Endodermal cell (in vitro differentiated cells): ENCODE results near the gene ARMC2. TPM values are rescaled to one million over a fixed set of nuclear protein-coding genes. Genes with fewer than 3 reads are reported as not detected.
"Not testable (repeated sequence)": the region's sequence is repeated elsewhere in the genome, so short reads cannot be mapped to it uniquely, and the experiment has no call there.

Experiments used
- DNase-seq: peaks from one replicate; pipeline ENCODE4 v3.0.0-alpha.2; 2017
- H3K27ac ChIP-seq: 2 replicates; pipeline ENCODE4 v1.5.1; 2013; ENCODE audit warnings: mild to moderate bottlenecking, low read depth, low read length, moderate library complexity
- H3K27me3 ChIP-seq: 2 replicates; pipeline ENCODE4 v1.6.1; 2013; ENCODE audit warnings: mild to moderate bottlenecking, low read length, moderate library complexity; ENCODE audit not compliant: insufficient read depth, control insufficient read depth, poor library complexity, severe bottlenecking
- H3K36me3 ChIP-seq: 2 replicates; pipeline ENCODE4 v1.7.0; 2013; ENCODE audit warnings: mild to moderate bottlenecking, low read length, moderate library complexity; ENCODE audit not compliant: control insufficient read depth, insufficient read depth
- H3K4me1 ChIP-seq: one replicate; pipeline ENCODE4 v1.7.0; 2013; ENCODE audit warnings: low read length; ENCODE audit not compliant: control insufficient read depth, insufficient read depth
- H3K4me3 ChIP-seq: 2 replicates; pipeline ENCODE4 v1.5.1; 2013; ENCODE audit warnings: mild to moderate bottlenecking, low read length, moderate library complexity
- H3K9ac ChIP-seq: 2 replicates; pipeline ENCODE4 v1.6.1; 2013; ENCODE audit warnings: mild to moderate bottlenecking, low read length, moderate library complexity; ENCODE audit not compliant: poor library complexity, severe bottlenecking; ENCODE audit errors: extremely low read depth
- H3K9me3 ChIP-seq: 2 replicates; pipeline ENCODE4 v1.6.1; 2013; ENCODE audit warnings: mild to moderate bottlenecking, low read length, moderate library complexity; ENCODE audit not compliant: control insufficient read depth
- H3K27ac Mint-ChIP-seq: 2 replicates; pipeline ENCODE4 v1.8.0; 2020; ENCODE audit warnings: mixed read lengths
- H3K27me3 Mint-ChIP-seq: 2 replicates; pipeline ENCODE4 v1.8.0; 2021; ENCODE audit warnings: mild to moderate bottlenecking, mixed read lengths; ENCODE audit not compliant: insufficient read depth
- H3K36me3 Mint-ChIP-seq: 2 replicates; pipeline ENCODE4 v1.8.0; 2020; ENCODE audit warnings: low read depth, mixed read lengths
- H3K4me1 Mint-ChIP-seq: 2 replicates; pipeline ENCODE4 v1.8.0; 2020; ENCODE audit warnings: mixed read lengths
- H3K4me3 Mint-ChIP-seq: 2 replicates; pipeline ENCODE4 v1.8.0; 2020; ENCODE audit warnings: mild to moderate bottlenecking, moderate library complexity, mixed read lengths
- H3K9me3 Mint-ChIP-seq: 2 replicates; pipeline ENCODE4 v1.8.0; 2020; ENCODE audit warnings: mild to moderate bottlenecking, mixed read lengths
- WGBS, 2 experiments: methylation state at CpG; one replicate each; pipeline versions ENCODE4 v1.1.5 to v1.1.7; 2013; ENCODE audit warnings: missing lambda C conversion rate in 2 of 2, mixed read lengths in 1 of 2; ENCODE audit not compliant: insufficient coverage in 1 of 2, insufficient read length in 1 of 2; 5-methylcytosine and 5-hydroxymethylcytosine counted together
- total RNA-seq, 2 donors: library from RNA; stranded (reverse); fragmentation: NEBNext Ultra II Directional in 1 of 2; extraction: Animal tissue kit (Norgen Biotek cat#: 25700) in 1 of 2; gene quantifications; 2 replicates in 1 of 2; 3 replicates in 1 of 2; pipeline ENCODE4 v1.2.1, GENCODE V29; 2021
- TF ChIP-seq, protein P1 (sequence below): fragments of 200-600 bp; sonication (generic); conservative IDR thresholded peaks from 2 replicates; pipeline ENCODE4 v1.5.0; 2021; ENCODE audit warnings: antibody characterized with exemption, mild to moderate bottlenecking

ARMC2 gene
- total RNA-seq, 2 donors from 2014 or later, result 7.1 to 8.3 TPM

DNA sequence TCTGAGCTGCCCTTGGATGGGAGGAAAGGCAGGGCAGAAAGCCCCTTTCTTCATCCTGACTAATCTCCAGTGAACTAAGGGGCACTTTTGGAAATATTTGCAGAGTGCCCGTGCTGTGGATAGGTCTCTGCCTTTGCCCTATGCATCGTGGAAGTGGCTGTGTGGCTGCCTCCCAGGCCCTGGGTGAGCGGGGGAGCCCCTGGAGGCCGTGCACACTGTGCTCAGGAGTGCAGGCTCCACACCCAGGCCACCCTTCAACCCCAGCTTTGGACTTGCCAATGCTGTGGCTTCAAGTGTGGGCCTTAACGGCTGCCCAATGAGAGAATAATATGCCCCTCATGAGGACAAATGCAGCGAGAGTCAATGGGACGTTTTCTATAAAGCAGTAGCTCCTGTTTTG lies 36.7 kb upstream of the ARMC2 start:
- DNase-seq, result no peak
- 84 to 85% methylated on average over 6 to 7 of the region's 7 CpGs for WGBS, 2 experiments
- no peaks in the 10 kb centered on the region for H3K36me3 ChIP-seq
- H3K4me3 ChIP-seq, result no peak overlapping the region
- no peaks in the 10 kb centered on the region for H3K27me3 Mint-ChIP-seq
- H3K9me3 Mint-ChIP-seq, result peaks cover 16% of the 10 kb centered on the region
- H3K9me3 ChIP-seq, result no peaks in the 10 kb centered on the region
- TF ChIP-seq, protein P1, sequence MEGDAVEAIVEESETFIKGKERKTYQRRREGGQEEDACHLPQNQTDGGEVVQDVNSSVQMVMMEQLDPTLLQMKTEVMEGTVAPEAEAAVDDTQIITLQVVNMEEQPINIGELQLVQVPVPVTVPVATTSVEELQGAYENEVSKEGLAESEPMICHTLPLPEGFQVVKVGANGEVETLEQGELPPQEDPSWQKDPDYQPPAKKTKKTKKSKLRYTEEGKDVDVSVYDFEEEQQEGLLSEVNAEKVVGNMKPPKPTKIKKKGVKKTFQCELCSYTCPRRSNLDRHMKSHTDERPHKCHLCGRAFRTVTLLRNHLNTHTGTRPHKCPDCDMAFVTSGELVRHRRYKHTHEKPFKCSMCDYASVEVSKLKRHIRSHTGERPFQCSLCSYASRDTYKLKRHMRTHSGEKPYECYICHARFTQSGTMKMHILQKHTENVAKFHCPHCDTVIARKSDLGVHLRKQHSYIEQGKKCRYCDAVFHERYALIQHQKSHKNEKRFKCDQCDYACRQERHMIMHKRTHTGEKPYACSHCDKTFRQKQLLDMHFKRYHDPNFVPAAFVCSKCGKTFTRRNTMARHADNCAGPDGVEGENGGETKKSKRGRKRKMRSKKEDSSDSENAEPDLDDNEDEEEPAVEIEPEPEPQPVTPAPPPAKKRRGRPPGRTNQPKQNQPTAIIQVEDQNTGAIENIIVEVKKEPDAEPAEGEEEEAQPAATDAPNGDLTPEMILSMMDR, result no peak
- H3K36me3 Mint-ChIP-seq, result no peaks in the 10 kb centered on the region
- H3K27me3 ChIP-seq, result no peaks in the 10 kb centered on the region
- H3K4me3 Mint-ChIP-seq, result no peak overlapping the region
- H3K4me1 ChIP-seq, result no peaks in the 10 kb centered on the region
- no peaks in the 10 kb centered on the region for H3K4me1 Mint-ChIP-seq
- H3K27ac ChIP-seq, result no peak overlapping the region
- no peak overlapping the region for H3K9ac ChIP-seq
- H3K27ac Mint-ChIP-seq, result no peak overlapping the region

DNA sequence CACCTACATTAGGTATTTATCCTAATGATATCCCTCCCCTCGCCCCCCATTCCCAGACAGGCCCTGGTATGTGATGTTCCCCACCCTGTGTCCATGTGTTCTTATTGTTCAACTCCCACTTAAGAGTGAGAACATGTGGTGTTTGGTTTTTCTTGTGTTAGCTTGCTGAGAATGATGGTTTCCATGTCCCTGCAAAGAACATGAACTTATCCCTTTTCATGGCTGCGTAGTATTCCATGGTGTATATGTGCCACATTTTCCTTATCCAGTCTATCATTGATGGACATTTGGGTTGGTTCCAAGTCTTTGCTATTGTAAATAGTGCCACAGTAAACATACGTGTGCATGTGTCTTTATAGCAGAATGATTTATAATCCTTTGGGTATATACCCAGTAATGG lies 35.0 kb upstream of the ARMC2 start:
- not testable (repeated sequence) for H3K36me3 Mint-ChIP-seq, H3K4me3 ChIP-seq, H3K4me1 Mint-ChIP-seq, DNase-seq, H3K27ac ChIP-seq, H3K27ac Mint-ChIP-seq, H3K9ac ChIP-seq, H3K4me3 Mint-ChIP-seq, H3K4me1 ChIP-seq, H3K27me3 ChIP-seq, H3K27me3 Mint-ChIP-seq, H3K36me3 ChIP-seq, H3K9me3 ChIP-seq
- 80 to 88% methylated on average over 1 to 3 of the region's 3 CpGs for WGBS, 2 experiments
- H3K9me3 Mint-ChIP-seq, result peaks cover 28% of the 10 kb centered on the region

DNA sequence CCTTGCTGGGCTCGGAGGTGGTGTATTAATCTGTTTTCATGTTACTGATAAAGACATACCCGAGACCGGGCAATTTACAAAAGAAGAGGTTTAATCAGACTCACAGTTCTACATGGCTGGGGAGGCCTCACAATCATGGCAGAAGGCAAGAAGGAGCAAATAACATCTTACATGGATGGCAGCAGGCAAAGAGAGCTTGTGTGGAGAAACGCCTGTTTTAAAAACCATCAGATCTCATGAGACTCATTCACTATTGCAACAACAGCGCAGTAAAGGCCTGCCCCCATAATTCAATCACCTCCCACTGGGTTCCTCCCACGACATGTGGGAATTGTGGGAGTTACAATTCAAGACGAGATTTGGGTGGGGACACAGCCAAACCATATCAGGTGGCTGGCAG lies 30.9 kb upstream of the ARMC2 start:
- not testable (repeated sequence) for H3K27me3 Mint-ChIP-seq, H3K36me3 ChIP-seq, H3K9ac ChIP-seq, H3K27ac Mint-ChIP-seq, H3K9me3 ChIP-seq, H3K27me3 ChIP-seq, DNase-seq, H3K36me3 Mint-ChIP-seq, H3K4me3 Mint-ChIP-seq, H3K27ac ChIP-seq, H3K4me1 Mint-ChIP-seq, H3K4me1 ChIP-seq, H3K4me3 ChIP-seq
- peaks cover 39% of the 10 kb centered on the region for H3K9me3 Mint-ChIP-seq
- WGBS, 2 experiments, result 93 to 97% methylated on average over 4 to 7 of the region's 7 CpGs

DNA sequence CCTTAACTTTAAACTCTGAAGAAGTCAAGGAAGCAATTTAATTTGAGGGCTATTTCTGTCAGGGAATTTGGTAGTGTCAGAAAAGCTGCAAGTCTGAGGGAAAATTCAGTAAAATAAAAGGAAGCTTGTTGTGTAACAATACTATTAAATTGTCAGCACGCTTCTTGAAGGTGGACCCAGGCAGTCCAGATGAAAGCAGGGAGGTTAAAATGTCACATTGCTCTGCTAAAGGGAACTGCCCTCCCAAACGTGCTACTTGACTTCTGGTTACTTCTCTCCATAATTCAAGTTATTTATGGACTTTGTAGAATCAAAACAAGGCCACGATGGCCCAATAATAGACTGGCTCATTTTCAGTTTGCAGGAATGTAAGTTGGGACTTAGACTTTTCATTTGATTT lies 28.2 kb upstream of the ARMC2 start:
- peaks cover 26% of the 10 kb centered on the region for H3K9me3 Mint-ChIP-seq
- no peak overlapping the region for H3K4me3 ChIP-seq

More for the DNA sequence above, 28.2 kb upstream of the ARMC2 start:
- Histone ChIP-seq H3K27ac (no peak overlapping the region), H3K27me3 (no peaks in the 10 kb centered on the region), H3K9me3 (peaks cover 2% of the 10 kb centered on the region), H3K9ac (no peak overlapping the region), H3K36me3 (no peaks in the 10 kb centered on the region), H3K4me1 (no peaks in the 10 kb centered on the region)
- WGBS, 2 experiments, result 89% methylated on average over 1 to 3 of the region's 3 CpGs
- H3K27ac Mint-ChIP-seq, result no peak overlapping the region
- H3K36me3 Mint-ChIP-seq, result peaks cover 5% of the 10 kb centered on the region
- TF ChIP-seq, protein P1, result no peak
- no peaks in the 10 kb centered on the region for H3K4me1 Mint-ChIP-seq
- no peak for DNase-seq
- no peaks in the 10 kb centered on the region for H3K27me3 Mint-ChIP-seq
- H3K4me3 Mint-ChIP-seq, result no peak overlapping the region
